Measurements from ENCODE around the gene EPS15.
"Not testable (repeated sequence)": the region's sequence is repeated elsewhere in the genome, so short reads cannot be mapped to it uniquely, and the experiment has no call there.

The EPS15 gene

DNA sequence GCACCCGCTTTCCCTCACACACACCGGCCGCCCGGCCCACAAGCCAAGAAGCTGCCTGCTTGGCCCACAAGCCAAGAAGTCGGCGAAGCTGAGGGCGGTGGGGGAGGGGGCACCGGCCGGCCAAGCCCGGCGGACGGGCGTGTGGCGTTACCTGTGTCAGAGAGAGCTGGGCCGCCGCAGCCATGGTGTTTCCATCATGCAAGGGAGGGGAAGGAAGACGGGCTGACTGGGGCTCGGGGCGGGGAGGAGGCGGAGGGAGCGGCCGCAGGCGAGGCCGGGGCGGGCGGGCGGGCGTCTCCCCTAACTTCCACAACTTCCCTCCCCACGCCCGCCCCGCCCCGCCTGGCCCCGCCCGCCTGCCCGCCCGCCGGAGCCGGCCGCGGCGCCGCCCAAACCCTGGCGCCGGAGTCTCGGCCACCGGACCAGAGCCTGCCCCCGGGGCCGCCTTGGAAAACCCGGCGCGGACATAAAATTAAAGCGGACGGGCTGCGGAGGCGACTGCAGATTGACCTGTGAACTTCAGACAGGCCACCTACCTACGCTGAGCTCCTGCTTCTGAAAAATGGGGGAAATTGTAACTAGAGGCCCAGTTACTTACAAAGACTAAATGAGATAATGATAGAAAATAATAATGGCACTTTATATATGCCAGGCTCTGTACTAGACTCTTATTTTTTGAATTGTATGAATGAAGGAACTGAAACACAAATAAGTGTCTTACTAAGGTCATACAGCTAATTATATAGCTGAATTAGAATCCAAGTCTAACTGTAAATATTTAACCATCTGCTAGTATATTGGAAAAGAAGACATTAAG, at the start of gene EPS15:
EPS15 (minus strand) TSS at position 219 of the 817 bp plus-strand sequence; CDS start at position 184, 35 bp downstream.
- DNase-seq, result peak in 53 of 58 donors; percentile 15 to 87 (median 72)

DNA sequence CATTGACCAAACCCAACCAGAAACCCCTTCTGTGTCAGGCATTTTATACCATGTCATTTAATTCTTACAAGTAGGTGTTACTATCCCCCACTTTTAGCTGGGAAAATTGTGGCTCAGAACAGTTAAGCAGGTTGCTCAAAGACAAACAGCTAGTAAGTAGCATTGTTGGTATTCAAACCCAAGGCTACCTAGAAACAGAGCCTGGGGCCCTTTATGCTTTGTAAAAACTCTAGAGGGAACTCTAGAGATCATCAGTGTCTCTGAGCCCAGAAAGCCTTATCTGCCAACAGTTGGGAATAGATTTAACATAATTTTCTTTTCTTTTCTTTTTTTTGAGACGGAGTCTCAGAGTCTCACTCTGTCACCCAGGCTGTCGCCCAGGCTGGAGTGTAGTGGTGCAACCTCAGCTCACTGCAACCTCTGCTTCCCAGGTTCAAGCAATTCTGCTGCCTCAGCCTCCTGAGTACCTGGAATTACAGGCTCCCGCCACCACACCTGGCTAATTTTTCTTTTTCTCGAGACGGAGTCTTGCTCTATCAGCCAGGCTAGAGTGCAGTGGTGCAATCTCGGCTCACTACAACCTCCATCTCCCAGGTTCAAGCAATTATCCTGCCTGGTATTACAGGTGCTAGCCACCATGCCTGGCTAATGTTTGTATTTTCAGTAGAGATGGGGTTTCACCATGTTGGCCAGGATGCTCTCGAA, 49.3 kb upstream of the EPS15 start:
- no peak for DNase-seq

DNA sequence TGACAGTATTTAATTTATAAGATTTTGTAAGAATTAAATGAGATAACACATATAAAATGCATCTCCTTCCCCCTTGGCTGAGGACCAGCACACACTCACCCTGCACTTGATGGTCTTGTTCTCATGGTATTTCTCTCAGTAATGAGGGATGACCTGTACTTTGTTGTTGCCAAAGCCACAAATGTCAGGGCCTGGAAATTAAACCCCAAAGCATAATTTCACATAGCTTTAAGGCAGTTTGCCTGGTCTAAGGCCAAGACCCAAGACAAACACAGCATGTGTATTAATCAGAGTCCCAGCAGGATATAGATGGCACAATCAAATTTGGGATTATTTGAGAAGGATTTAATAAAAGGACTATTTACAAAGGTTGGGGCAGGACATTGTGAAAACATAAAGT, 48.6 kb upstream of the EPS15 start:
- no peak for DNase-seq

DNA sequence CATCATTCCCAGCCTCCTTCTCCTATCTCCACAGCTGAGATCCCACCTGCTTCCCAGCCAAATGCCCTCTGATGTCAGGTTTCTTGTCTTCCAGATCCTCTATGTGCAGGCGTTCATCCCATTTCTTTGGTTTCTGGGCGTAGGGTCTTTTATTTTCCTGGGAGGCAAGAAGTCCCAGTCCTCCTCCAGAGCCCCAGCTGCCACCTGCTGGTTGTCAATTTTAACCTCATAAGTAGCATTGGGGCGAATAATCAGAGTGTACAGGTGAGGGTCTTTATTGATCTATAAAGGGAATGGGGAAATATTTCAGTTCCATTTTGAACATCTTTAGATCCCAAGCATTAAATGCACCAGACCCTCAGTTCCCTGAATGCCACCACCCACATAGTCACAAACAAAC, 47.2 kb upstream of the EPS15 start:
- DNase-seq, result no peak

DNA sequence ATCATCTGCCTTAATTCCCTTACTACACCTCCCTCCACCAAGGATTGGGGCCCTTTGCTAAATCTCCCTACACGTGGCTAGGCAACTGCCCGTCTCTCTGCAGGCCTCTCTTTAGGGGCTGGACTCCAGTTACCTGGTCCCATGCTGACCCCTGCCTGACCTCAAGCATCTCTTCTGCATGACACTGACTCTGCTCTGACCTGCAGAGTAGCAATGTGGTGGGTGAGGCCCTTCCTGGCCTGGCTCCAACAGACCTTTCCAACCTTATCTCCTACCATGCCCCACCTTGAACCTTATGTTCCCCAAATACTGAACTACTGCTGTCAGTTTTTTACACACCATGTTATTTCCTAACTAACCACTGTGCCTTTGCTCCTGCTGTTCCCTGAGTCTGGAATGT, 45.9 kb upstream of the EPS15 start:
- DNase-seq, result no peak

DNA sequence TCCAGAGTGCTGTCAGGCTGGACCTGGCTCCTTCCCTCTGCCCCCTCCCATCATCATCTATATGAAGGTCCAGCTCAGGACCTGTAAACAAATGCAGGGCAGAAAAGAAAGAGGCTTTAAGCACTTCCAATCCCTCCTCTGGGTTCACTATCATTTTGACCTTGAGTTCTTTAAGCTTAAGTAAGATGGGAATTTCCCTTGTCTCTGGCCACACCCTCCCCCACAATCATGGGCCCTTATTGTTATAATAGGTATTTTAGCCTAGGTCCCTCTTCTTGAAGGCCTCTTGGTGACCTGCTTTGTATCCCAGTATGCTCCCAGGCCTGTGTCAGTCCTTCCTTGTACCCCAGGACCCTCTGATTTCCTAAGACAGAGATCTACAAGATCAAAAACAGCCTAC, 45.1 kb upstream of the EPS15 start:
- DNase-seq, result no peak

DNA sequence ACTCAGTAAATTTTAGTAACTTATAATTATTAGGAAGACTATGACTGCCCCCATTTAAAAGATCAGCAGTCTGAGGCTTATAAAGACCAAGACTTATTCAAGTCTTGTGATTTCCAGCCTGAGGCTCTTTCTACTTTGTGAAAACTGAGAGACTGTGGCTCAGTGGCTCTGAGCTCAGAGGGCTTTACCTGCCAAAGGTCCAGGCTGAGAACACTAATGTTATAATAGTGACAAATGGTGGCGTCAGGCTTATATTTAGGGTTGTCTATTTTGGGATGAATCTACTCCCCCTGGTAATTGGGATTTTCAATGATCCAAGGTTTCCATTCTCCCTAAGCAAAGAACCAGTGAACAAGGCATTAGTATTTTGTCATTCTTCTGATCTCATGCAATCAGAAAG, 42.6 kb upstream of the EPS15 start:
- no peak for DNase-seq

DNA sequence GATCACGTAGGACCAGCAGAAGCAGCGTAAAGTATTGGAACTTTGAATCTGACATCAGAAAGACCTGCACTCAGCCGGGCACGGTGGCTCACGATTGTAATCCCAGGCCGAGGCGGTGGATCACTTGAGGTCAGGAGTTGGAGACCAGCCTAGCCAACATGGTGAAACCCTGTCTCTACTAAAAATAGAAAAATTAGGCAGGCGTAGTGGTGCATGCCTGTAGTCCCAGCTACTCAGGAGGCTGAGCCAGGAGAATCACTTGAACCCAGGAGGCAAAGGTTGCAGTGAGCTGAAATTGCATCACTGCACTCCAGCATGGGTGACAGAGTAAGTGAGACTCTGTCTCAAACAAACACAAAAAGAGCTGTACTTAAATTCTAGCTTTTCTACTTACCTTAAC, 41.8 kb upstream of the EPS15 start:
- DNase-seq, result not testable (repeated sequence)

DNA sequence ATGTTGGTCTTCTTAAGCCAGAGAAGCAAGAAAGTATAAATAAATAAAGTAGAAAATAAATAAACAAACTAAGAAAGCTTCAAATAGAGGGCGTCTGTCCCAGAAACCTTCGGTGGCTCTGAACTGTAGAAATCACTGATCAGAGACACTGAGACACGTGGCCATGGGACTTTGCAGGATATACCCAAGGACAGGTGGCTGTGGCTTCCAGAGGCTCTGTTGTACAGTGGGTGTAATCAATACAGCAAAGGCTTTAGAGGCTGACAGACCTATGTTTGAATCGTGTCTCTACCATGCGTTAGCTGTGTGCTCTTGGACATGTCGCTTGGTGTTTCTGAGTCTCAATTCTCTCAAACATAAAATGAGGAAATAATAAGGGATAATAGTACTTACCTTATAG, 41.0 kb upstream of the EPS15 start:
- no peak for DNase-seq

DNA sequence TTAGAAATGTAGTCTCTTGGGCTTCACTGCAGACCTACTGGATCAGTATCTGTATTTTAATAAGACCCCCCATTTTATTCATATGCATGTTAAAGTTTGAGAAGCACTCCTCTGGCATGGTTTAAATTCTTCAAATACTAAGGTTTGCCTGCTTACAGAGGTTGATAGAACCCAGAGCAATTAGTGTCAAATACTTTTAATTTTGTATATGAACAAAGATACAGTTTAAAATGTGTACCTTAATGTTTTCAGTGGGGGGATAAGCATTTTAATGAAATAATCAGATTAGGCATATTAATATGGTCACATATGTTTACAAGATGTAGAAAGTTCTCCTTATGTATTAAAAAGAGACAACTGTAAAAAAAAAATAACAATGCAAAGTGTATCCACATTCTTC, 40.4 kb upstream of the EPS15 start:
- no peak for DNase-seq

DNA sequence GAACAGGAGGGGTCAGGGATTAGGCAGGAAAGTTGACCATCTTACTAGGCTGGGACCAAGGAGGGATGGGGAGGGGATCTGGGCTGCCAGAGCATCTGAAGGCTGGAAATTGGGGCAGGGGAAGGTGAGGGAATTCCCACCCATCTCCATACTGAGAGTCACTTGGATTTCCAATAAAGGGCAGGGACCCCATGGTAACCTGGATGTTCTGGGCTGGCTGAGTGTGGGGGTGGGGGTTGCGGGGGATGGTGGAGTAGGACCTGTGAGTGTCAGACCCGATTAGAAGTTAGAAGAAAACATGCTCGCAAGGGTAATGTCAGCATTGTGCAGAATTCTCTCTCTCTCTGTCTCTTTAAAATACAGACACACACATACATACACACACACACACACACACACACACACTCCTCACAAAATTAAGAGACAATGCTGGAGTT, 40.0 kb upstream of the EPS15 start:
- no peak for DNase-seq

DNA sequence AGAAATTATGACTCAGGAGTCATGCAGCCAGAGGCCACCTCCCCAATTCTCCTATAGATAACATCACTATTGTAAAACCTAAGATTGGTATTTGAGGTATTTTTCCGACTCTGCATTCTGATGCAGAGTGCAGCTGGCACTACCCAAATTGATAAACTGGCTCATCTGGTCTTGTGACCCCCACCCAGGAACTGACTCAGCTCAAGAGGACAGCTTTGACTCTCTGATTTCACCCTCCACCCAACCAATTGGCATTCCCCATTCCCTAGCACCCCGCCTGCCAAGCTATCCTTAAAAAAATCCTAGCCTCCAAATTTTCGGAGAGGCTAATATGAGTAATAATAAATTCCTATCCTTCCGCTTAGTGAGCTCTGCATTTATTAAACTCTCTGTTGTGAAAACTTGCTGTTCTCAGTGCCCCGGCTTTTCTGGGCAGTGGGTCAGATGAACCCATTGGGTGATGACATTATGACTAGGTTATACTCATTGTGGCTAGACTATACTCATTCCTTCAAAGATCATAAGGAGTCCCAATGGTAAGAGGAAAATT, 39.4 kb upstream of the EPS15 start:
- no peak for DNase-seq

DNA sequence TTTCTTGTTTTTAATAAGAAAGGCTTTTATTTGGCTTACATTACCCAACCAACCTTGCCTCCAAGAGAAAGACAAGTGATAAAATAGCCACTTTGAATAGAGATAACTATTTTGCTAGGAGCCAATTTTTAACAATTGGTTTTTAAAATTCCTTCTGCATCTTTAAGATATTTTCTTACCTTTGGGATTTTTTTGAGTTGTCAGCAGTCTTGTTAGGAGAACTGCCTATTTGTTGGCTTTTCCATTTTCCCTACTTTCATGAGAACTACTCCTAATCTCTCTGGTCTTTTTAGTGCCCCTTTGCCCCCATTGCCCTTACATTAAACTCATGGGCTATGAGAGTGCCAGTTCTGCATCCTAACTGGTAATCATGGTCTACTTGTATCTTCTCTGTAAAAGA, 38.1 kb upstream of the EPS15 start:
- DNase-seq, result no peak

DNA sequence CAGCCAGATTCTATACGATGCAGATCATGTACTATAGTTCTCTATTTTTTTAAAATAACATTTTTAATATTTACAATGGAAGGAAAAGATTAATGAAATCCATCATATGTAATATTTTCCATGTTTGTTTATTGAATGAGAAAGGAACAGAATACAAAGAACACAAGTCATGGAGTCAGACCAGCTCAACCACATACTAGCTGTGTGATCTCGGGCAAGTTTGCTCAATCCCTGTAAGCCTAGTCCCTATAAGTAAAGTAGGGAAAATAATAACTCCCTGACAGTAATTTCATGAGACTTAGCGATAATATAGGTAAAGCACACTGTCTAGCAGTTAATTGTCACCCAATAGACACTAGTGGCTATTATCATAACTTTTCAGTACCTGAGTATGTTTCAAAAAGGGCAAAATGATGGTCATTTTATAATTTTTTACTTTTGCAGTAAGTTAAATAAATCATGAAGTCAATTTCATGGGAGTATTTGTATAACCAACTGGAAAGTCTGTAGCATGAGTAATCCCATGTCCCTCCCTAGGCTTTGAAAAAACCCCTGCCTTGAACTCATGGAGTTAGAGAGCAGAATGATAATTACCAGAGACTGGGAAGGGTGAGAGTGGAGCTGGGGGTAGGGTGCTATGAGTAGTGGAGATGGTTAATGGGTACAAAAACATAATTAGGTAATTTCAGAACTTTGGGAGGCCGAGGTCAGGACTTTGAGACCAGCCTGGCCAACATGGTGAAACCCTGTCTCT, 37.0 kb upstream of the EPS15 start:
- no peak for DNase-seq

DNA sequence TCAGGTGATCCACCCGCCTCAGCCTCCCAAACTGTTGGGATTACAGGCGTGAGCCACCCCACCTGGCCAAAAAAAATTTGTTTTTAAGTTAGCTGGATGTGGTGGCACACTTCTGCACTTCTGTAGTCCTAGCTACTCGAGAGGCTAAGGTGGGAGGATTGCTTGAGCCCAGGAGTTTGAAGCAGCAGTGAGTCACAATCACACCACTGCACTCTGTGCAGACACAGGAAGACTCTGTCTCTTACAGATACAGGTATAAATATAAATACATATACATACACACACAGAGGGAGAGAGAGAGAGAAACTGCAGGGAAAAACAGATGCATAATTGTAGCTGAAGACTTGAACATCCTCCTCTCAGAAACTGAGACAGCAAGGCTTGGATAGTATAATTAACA, 34.8 kb upstream of the EPS15 start:
- no peak for DNase-seq

DNA sequence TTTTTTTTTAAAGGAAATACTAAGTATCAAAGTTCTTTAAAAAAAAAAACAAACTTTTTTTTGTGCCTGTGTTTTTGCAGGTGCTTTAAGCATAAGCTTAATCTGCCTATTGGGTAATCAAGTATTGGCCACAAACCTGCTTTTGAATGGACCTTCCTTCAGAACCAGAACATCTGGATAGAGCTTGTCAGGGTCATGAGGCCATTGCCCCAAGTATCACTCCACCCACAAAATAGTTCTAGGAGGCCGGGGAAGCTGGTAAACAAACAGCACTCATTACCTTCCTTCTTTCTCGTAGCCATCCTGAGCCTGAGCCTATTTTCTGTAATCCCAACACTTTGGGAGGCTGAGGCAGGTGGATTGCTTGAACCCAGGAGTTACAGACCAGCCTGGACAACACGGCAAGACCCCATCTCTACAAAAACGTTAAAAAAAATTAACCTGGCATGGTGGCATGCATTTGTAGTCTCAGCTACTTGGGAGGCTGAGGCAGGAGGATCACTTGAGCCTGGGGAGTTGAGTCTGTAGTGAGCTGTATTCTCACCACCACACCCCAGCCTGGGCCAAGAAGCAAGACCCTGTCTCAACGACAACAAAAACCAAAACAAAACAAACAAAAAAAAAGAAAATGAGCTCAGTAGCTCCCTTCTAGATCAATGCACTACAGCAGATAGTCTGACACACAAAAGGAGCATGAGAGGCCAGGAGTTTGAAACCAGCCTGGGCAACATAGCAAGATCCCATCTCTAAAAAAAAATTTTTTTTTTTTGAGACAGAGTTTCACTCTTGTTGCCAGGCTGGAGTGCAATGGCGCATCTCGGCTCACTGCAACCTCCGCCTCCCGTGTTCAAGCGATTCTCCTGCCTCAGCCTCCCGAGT, 34.1 kb upstream of the EPS15 start:
- DNase-seq, result no peak

DNA sequence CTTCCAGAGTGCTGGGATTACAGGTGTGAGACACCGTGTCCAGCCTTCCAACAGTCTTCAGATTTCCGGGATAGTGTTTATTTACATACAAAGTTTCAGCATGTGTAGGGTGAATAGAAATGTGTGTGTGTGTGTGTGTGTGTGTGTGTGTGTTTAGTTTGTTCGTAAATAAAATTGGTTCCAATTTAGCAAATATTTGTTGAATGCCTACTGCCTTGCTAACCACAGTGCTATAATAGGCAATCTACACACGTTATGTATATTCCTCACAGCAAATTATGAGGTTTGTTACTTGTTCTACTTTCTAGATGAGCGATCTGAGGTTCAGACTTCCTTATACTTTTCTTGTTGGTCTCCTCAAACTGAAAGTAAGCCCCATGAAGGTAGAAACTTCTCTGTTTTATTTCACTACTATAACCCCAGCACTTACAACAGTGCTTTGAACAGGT, 32.8 kb upstream of the EPS15 start:
- no peak for DNase-seq

DNA sequence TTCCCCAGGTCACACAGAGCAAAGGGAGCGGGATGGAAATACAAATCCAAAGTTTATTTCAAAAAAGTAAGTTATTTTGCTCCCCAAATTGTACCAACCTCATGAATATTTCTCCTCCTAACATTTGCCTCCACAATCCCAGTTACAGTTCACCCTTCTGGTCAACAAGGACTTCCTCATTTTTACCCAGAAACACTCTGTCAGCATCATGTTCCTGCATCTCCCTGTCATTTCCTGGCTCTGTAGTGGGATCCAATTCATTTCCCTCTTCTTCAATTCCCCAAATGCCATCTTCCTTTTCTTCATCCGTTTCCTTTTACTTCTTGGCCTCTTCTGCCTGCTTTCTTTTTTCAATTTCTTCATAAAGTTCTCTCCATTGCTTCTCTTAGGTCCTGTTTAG, 32.0 kb upstream of the EPS15 start:
- DNase-seq, result no peak

DNA sequence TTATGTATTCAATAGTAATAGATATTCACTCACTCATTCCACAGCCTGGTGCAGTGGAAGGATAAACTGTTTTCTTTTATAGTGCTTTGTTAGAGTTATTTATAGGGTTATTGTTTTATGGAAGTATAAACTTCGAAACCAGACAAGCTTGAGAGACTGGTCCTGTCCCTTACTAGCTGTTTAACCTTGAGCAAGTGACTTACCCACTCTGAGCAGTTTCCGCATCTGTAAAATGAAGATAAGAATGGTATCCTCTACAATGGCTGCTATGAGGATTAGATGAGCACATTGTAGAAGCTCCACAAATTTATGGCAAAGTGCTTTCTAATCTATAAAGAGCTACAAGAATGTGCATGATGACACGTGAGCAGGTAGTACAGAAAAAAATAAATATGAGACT, 30.8 kb upstream of the EPS15 start:
- DNase-seq, result no peak

DNA sequence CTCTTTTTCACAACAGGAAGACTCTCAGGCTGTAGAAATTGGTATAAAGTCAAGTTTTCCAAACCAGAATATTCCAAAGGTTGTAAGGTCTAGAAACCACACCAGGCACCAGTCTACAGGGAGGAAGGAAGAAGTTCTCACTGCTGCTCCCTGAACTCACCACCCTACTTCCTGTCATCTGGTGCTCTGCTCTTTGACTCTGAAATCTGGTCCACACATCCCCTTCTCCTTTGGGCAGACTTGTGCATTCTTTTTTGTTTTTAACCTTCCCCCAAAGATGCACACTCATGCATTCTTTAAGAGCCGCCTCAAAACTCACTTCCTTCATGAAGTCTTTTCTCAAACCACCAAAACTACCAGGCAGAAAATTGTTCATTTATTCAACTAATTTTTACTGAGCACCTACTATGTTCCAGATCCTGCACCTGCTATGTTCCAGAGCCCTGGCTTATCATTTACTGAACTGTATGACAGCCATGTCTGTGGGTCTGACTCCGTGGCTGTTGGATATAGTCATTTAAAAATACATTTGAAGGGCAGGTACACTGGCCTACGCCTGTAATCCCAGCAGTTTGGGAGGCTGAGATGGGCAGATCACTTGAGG, 30.1 kb upstream of the EPS15 start:
- peak in 2 of 58 donors; percentile 2 to 3 for DNase-seq
